GM18498 (cell line): ENCODE measurements around the gene SMARCE1.

ENCODE experiments used
- ATAC-seq: cut with Tn5 transposase; IDR thresholded peaks from one replicate; pipeline ENCODE4 v1.9.1; 2021; ENCODE audit warnings: mild to moderate bottlenecking, moderate library complexity; ENCODE audit not compliant: unreplicated experiment

The SMARCE1 gene

GRCh38 chr17:40647624-40648383, at the start of gene SMARCE1:
TSS of gene SMARCE1 (minus strand) at chr17:40647818. CDS start at chr17:40645802, 2,016 bp downstream.
- peak; percentile 75 for ATAC-seq

GRCh38 chr17:40697297-40697696, 49.7 kb upstream of the SMARCE1 start:
- ATAC-seq = no peak

- ATAC-seq = no peak
Measured at GRCh38 chr17:40696651-40697072, 49.0 kb upstream of the SMARCE1 start.

- no peak for ATAC-seq
Measured at GRCh38 chr17:40695874-40696472, 48.4 kb upstream of the SMARCE1 start.

- no peak for ATAC-seq
Measured at GRCh38 chr17:40694584-40694983, 47.0 kb upstream of the SMARCE1 start.

- no peak for ATAC-seq
Measured at GRCh38 chr17:40687106-40687505, 39.5 kb upstream of the SMARCE1 start.

- no peak for ATAC-seq
Measured at GRCh38 chr17:40686192-40686591, 38.6 kb upstream of the SMARCE1 start.

- no peak for ATAC-seq
Measured at GRCh38 chr17:40680998-40681397, 33.4 kb upstream of the SMARCE1 start.

GRCh38 chr17:40679523-40679907, 31.9 kb upstream of the SMARCE1 start:
- no peak for ATAC-seq

GRCh38 chr17:40678902-40679522, 31.4 kb upstream of the SMARCE1 start:
- no peak for ATAC-seq

- ATAC-seq = no peak
Measured at GRCh38 chr17:40675905-40676304, 28.3 kb upstream of the SMARCE1 start.

GRCh38 chr17:40672654-40673053, 25.0 kb upstream of the SMARCE1 start:
- ATAC-seq = no peak

GRCh38 chr17:40671282-40671681, 23.7 kb upstream of the SMARCE1 start:
- no peak for ATAC-seq

GRCh38 chr17:40666331-40666730, 18.7 kb upstream of the SMARCE1 start:
- no peak for ATAC-seq

- no peak for ATAC-seq
Measured at GRCh38 chr17:40664582-40665333, 17.1 kb upstream of the SMARCE1 start, which contains the start of gene KRT222. TSS of gene KRT222 (minus strand) at chr17:40665177. CDS start at chr17:40665099, 78 bp downstream.

- ATAC-seq = no peak
Measured at GRCh38 chr17:40663252-40663651, 15.6 kb upstream of the SMARCE1 start.

- no peak for ATAC-seq
Measured at GRCh38 chr17:40659911-40660310, 12.3 kb upstream of the SMARCE1 start.

- no peak for ATAC-seq
Measured at GRCh38 chr17:40658396-40658795, 10.8 kb upstream of the SMARCE1 start.

- no peak for ATAC-seq
Measured at GRCh38 chr17:40651939-40652338, 4.3 kb upstream of the SMARCE1 start.

GRCh38 chr17:40648384-40648968, 858 bp upstream of the SMARCE1 start:
- peak; percentile 27 for ATAC-seq
